ENCODE data around the gene RALGAPA1.

RALGAPA1 gene

DNA sequence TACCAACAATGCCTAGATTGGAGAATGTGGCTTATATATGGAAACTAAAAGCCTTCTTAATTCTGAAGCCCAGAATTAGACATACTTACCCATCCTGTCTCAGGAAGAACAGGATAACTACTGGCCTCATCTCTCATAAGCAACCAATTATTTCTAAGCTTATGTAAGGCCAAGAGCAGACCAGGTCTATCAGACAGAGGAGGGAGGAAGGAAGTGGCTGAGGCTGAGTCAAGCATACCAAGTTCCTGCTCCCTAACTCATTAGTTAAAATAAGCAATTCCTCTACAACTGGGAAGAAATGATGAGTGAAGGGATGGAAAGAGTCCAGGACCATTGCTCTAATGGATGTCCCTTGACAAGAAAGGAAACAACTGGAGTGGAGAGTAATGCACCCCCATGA lies 302.2 kb downstream of the RALGAPA1 start:
- no peaks in the 10 kb centered on the region for H3K36me3 Mint-ChIP-seq (ENCODE audit: low read depth)
- H3K4me1 Mint-ChIP-seq: no peaks in the 10 kb centered on the region
- no peaks in the 10 kb centered on the region for H3K9me3 Mint-ChIP-seq
- H3K4me3 Mint-ChIP-seq: no peak overlapping the region
- TF ChIP-seq CTCF (IDR thresholded peaks at IDR 0.05; ENCODE audit: unreplicated experiment in 3 of 3): no peak
- H3K27me3 Mint-ChIP-seq (ENCODE audit: low read depth): no peaks in the 10 kb centered on the region
- no peak overlapping the region for H3K27ac Mint-ChIP-seq

DNA sequence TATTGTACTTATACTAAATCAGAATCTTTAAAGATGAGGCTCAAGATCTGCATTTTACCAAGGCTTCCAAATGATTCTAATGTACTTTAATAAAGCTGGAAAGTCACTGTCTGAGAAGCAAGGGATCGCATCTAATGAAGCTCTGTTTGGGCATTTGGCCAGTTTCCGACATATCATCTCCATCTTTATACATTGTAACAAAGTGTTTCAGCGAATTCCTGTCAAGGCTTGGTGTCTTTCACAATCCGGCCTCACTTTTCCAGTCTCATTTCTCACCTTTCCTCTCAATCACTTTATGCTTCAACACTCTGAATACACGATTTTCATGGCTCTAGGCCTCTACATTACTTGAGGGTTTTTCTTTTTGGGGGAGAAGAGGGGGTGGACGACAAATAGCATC lies 302.6 kb downstream of the RALGAPA1 start:
- no peak for TF ChIP-seq CTCF (IDR thresholded peaks at IDR 0.05; ENCODE audit: unreplicated experiment in 3 of 3)

GRCh38 chr14:35504260-35504659 lies 304.8 kb downstream of the RALGAPA1 start:
- H3K4me3 Mint-ChIP-seq: no peak overlapping the region
- H3K27ac Mint-ChIP-seq: no peak overlapping the region
- no peaks in the 10 kb centered on the region for H3K36me3 Mint-ChIP-seq (ENCODE audit: low read depth)
- TF ChIP-seq CTCF (IDR thresholded peaks at IDR 0.05; ENCODE audit: unreplicated experiment in 3 of 3): no peak
- no peaks in the 10 kb centered on the region for H3K4me1 Mint-ChIP-seq
- H3K9me3 Mint-ChIP-seq: peaks cover 2% of the 10 kb centered on the region
- H3K27me3 Mint-ChIP-seq (ENCODE audit: low read depth): peaks cover 4% of the 10 kb centered on the region

More for the DNA sequence above, 302.6 kb downstream of the RALGAPA1 start:
- H3K36me3 Mint-ChIP-seq (ENCODE audit: low read depth): no peaks in the 10 kb centered on the region
- H3K4me3 Mint-ChIP-seq: no peak overlapping the region
- H3K27me3 Mint-ChIP-seq (ENCODE audit: low read depth): peaks cover 4% of the 10 kb centered on the region
- H3K27ac Mint-ChIP-seq: no peak overlapping the region
- no peaks in the 10 kb centered on the region for H3K4me1 Mint-ChIP-seq
- no peaks in the 10 kb centered on the region for H3K9me3 Mint-ChIP-seq

DNA sequence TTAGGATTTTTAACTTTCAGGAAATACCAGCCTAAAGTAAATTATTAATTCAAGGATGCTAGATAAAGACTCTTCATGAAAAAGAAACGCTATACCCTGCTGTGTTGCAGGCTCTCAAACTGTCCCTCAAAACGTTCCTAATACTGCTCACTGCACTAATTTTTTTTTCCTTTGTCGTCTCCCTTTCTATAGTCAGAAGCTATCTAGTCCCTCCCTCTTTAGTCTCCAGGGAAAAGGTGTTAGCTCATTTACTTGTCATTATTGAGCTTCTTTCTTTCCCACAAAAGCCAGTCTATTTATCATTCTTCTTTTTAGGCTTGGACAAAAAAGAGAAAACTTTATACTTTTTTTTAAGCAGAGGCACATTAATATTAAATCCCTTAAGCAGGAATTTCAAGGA lies 305.4 kb downstream of the RALGAPA1 start:
- peaks cover 2% of the 10 kb centered on the region for H3K9me3 Mint-ChIP-seq
- H3K4me3 Mint-ChIP-seq: no peak overlapping the region

DNA sequence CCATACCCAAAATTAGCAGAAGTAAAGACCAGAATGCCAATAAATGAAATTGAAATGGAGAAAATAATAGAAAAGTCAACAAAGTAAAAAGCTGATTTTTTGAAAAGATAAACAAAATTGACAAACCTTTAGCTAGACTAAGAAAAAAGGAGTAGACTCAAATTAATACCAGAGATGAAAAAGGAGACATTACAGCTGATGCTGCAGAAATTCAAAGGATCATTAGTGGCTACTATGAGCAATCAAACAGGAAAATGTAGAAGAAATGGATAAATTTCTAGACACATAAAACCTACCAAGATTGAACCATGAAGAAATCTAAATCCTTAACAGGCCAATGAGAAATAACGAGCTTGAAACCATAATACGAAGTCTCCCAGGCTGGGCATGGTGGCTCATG lies 309.9 kb downstream of the RALGAPA1 start:
- no peak overlapping the region for H3K27ac Mint-ChIP-seq
- peaks cover 2% of the 10 kb centered on the region for H3K9me3 Mint-ChIP-seq
- no peaks in the 10 kb centered on the region for H3K36me3 Mint-ChIP-seq (ENCODE audit: low read depth)
- peaks cover 4% of the 10 kb centered on the region for H3K27me3 Mint-ChIP-seq (ENCODE audit: low read depth)
- TF ChIP-seq CTCF (IDR thresholded peaks at IDR 0.05; ENCODE audit: unreplicated experiment in 3 of 3): no peak
- no peak overlapping the region for H3K4me3 Mint-ChIP-seq
- H3K4me1 Mint-ChIP-seq: no peaks in the 10 kb centered on the region

More for the DNA sequence above, 305.4 kb downstream of the RALGAPA1 start:
- H3K36me3 Mint-ChIP-seq (ENCODE audit: low read depth): no peaks in the 10 kb centered on the region
- H3K27ac Mint-ChIP-seq: no peak overlapping the region
- no peak for TF ChIP-seq CTCF (IDR thresholded peaks at IDR 0.05; ENCODE audit: unreplicated experiment in 3 of 3)
- peaks cover 4% of the 10 kb centered on the region for H3K27me3 Mint-ChIP-seq (ENCODE audit: low read depth)
- H3K4me1 Mint-ChIP-seq: no peaks in the 10 kb centered on the region

DNA sequence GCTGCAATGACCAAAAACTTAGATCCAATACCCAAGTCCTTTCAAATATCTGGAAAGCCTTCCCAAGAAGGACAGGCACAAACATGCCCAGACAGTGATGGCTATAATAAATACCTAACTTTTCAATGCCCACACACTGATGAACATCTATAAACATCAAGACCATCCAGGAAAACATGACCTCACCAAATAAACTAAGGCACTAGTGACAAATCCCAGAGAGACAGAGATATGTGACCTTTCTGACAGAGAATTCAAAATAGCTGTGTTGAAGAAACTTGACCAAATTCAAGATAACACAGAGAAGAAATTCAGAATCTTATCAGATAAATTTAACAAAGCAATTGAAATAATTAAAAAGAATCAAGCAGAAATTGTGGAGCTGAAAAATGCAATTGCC lies 313.8 kb downstream of the RALGAPA1 start:
- Mint-ChIP-seq H3K4me1 (no peaks in the 10 kb centered on the region), H3K27ac (no peak overlapping the region), H3K4me3 (no peak overlapping the region), H3K36me3 (ENCODE audit: low read depth) (no peaks in the 10 kb centered on the region), H3K9me3 (peaks cover 17% of the 10 kb centered on the region), H3K27me3 (ENCODE audit: low read depth) (no peaks in the 10 kb centered on the region)
- no peak for TF ChIP-seq CTCF (IDR thresholded peaks at IDR 0.05; ENCODE audit: unreplicated experiment in 3 of 3)

All from nephron (organoid).